Measurements from ENCODE around the gene TSR1. TPM values are rescaled to one million over a fixed set of nuclear protein-coding genes. Genes with fewer than 3 reads are reported as not detected.
A peak's percentile ranks its signal among the peaks of the same experiment; 100 is the strongest.

Gene TSR1
- total RNA-seq, 1 experiment from 2014 or later = 67.3 TPM

- Mint-ChIP-seq H3K36me3 (ENCODE audit: insufficient read depth, unreplicated experiment) (peaks cover 6% of the 10 kb centered on the region), H3K4me1 (ENCODE audit: low read depth, unreplicated experiment) (peaks cover 6% of the 10 kb centered on the region), H3K27ac (ENCODE audit: unreplicated experiment) (no peak overlapping the region), H3K9me3 (ENCODE audit: unreplicated experiment) (no peaks in the 10 kb centered on the region), H3K4me3 (ENCODE audit: unreplicated experiment) (no peak overlapping the region), H3K27me3 (ENCODE audit: insufficient read depth, unreplicated experiment) (no peaks in the 10 kb centered on the region)
- ChIA-PET CTCF (no interaction called here), POLR2A (no interaction called here)
- no peak for DNase-seq
- no peak overlapping the region for H3K4me3 ChIP-seq (ENCODE audit: low read depth, low read length)
- H3K9me3 ChIP-seq = no peaks in the 10 kb centered on the region
- no peaks in the 10 kb centered on the region for H3K4me1 ChIP-seq
- H3K27me3 ChIP-seq (replicated peaks; ENCODE audit: control insufficient read depth, insufficient read depth, low read length) = no peaks in the 10 kb centered on the region
- no TSS peak for BruUV-seq (replicated peaks)
- intact Hi-C loops (cut with micrococcal nuclease; ENCODE audit: unreplicated experiment) = no loop called here
- no peak for TF ChIP-seq CTCF (IDR thresholded peaks at IDR 0.05; ENCODE audit: insufficient read depth in 1 of 2, low read depth in 1 of 2, low read length in 1 of 2, severe bottlenecking in 1 of 2, unreplicated experiment in 1 of 2)
- H3K36me3 ChIP-seq (ENCODE audit: control insufficient read depth, insufficient read depth, low read length) = no peaks in the 10 kb centered on the region
These were observed 23.5 kb downstream of the TSR1 start for GRCh38 chr17:2312736-2313135.

GRCh38 chr17:2309338-2310154 is 26.7 kb downstream of the TSR1 start:
- TF ChIP-seq CTCF (IDR thresholded peaks at IDR 0.05; ENCODE audit: insufficient read depth in 1 of 2, low read depth in 1 of 2, low read length in 1 of 2, severe bottlenecking in 1 of 2, unreplicated experiment in 1 of 2) = no peak
- POLR2A ChIA-PET = interaction anchor here (0.6 kb wide), 1 partner anchor 11 kb away, joined by 10 read pairs; no protein-coding TSS in a partner anchor
- DNase-seq = no peak
- Histone ChIP-seq H3K4me1 (no peaks in the 10 kb centered on the region), H3K9me3 (no peaks in the 10 kb centered on the region), H3K27me3 (replicated peaks; ENCODE audit: control insufficient read depth, insufficient read depth, low read length) (no peaks in the 10 kb centered on the region), H3K4me3 (ENCODE audit: low read depth, low read length) (no peak overlapping the region), H3K36me3 (ENCODE audit: control insufficient read depth, insufficient read depth, low read length) (no peaks in the 10 kb centered on the region)
- Mint-ChIP-seq H3K4me3 (ENCODE audit: unreplicated experiment) (no peak overlapping the region), H3K9me3 (ENCODE audit: unreplicated experiment) (no peaks in the 10 kb centered on the region), H3K27ac (ENCODE audit: unreplicated experiment) (no peak overlapping the region), H3K4me1 (ENCODE audit: low read depth, unreplicated experiment) (peaks cover 20% of the 10 kb centered on the region), H3K27me3 (ENCODE audit: insufficient read depth, unreplicated experiment) (no peaks in the 10 kb centered on the region), H3K36me3 (ENCODE audit: insufficient read depth, unreplicated experiment) (peaks cover 8% of the 10 kb centered on the region)
- intact Hi-C loops (cut with micrococcal nuclease; ENCODE audit: unreplicated experiment) = no loop called here
- CTCF ChIA-PET = interaction anchor here (0.7 kb wide), 1 partner anchor 228 kb away, joined by 3 read pairs; no protein-coding TSS in a partner anchor
- BruUV-seq (replicated peaks) = no TSS peak

- CTCF ChIA-PET = no interaction called here
- H3K27ac Mint-ChIP-seq (ENCODE audit: unreplicated experiment) = no peak overlapping the region
These were observed 31.3 kb downstream of the TSR1 start for GRCh38 chr17:2304931-2305330.

More at GRCh38 chr17:2304931-2305330, 31.3 kb downstream of the TSR1 start:
- no peaks in the 10 kb centered on the region for H3K27me3 Mint-ChIP-seq (ENCODE audit: insufficient read depth, unreplicated experiment)
- peaks cover 20% of the 10 kb centered on the region for H3K4me1 Mint-ChIP-seq (ENCODE audit: low read depth, unreplicated experiment)
- POLR2A ChIA-PET = interaction anchor here (1.9 kb wide), 1 partner anchor 31 kb away, joined by 28 read pairs; the partner anchor contains the start of gene TSR1
- no peaks in the 10 kb centered on the region for H3K9me3 Mint-ChIP-seq (ENCODE audit: unreplicated experiment)
- Histone ChIP-seq H3K4me3 (ENCODE audit: low read depth, low read length) (no peak overlapping the region), H3K27me3 (replicated peaks; ENCODE audit: control insufficient read depth, insufficient read depth, low read length) (no peaks in the 10 kb centered on the region), H3K4me1 (no peaks in the 10 kb centered on the region), H3K36me3 (ENCODE audit: control insufficient read depth, insufficient read depth, low read length) (no peaks in the 10 kb centered on the region), H3K9me3 (no peaks in the 10 kb centered on the region)
- intact Hi-C loops (cut with micrococcal nuclease; ENCODE audit: unreplicated experiment) = no loop called here
- BruUV-seq (replicated peaks) = TSS peak; percentile 87
- DNase-seq = no peak
- H3K4me3 Mint-ChIP-seq (ENCODE audit: unreplicated experiment) = no peak overlapping the region
- no peak for TF ChIP-seq CTCF (IDR thresholded peaks at IDR 0.05; ENCODE audit: insufficient read depth in 1 of 2, low read depth in 1 of 2, low read length in 1 of 2, severe bottlenecking in 1 of 2, unreplicated experiment in 1 of 2)
- H3K36me3 Mint-ChIP-seq (ENCODE audit: insufficient read depth, unreplicated experiment) = peaks cover 20% of the 10 kb centered on the region

Measured in Caco-2 (cell line).